ENCODE data around the gene C17orf114.

C17orf114 gene

DNA sequence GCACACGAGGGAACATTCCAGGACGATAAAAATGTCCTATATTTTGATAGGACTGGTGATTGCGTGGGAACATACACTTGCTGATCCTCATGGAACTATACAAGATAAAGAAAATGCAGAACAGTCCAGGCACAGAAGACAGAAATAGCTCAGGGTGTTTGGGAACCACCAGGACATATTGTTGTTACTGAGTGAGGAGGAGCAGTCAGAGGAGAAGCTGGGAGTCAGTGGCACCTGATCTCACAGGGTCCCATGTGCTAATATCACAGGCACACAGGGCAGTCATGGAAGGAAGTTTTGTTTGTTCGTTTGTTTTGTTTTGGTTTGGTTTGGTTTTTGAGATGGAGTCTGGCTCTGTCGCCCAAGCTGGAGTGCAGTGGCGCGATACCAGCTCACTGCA is 10.6 kb upstream of the C17orf114 start:
- H4K20me1 ChIP-seq (ENCODE audit: insufficient read depth, low read length) = peaks cover 25% of the 10 kb centered on the region
- no peak for FAIRE-seq
- H3K4me1 ChIP-seq (ENCODE audit: insufficient read depth, low read length) = peaks cover 7% of the 10 kb centered on the region

DNA sequence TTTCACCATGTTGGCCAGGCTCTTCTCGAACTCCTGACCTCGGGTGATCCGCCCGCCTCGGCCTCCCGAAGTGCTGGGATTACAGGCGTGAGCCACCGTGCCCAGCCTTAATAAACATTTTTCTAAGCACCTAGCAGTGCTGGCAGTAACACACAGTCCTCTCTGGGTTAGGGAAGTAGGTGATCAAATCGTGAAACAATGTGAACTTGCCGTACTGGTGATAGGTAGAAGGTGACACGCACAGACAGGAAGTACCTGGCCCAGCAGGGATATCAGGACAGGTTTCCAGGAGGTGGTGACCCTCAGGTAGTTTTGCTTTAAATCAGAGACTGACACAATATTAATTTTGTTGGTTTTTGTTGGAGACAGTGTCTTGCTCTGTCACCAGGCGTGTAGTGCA is 9.3 kb upstream of the C17orf114 start:
- peaks cover 8% of the 10 kb centered on the region for H3K4me1 ChIP-seq (ENCODE audit: insufficient read depth, low read length)
- Mint-ChIP-seq H3K4me3 (ENCODE audit: unreplicated experiment) (no peak overlapping the region), H3K27ac (ENCODE audit: unreplicated experiment) (no peak overlapping the region), H3K4me1 (ENCODE audit: low read depth, unreplicated experiment) (no peaks in the 10 kb centered on the region), H3K27me3 (ENCODE audit: low read depth, unreplicated experiment) (no peaks in the 10 kb centered on the region), H3K36me3 (ENCODE audit: low read depth, unreplicated experiment) (peaks cover 25% of the 10 kb centered on the region), H3K9me3 (ENCODE audit: unreplicated experiment) (peaks cover 2% of the 10 kb centered on the region)
- peaks cover 27% of the 10 kb centered on the region for H4K20me1 ChIP-seq (ENCODE audit: insufficient read depth, low read length)
- no peak overlapping the region for H2AFZ ChIP-seq (ENCODE audit: low read depth, low read length)
- H3K27me3 ChIP-seq (ENCODE audit: insufficient read depth, low read length) = no peaks in the 10 kb centered on the region
- TF ChIP-seq EZH2 (IDR thresholded peaks at IDR 0.05; ENCODE audit: insufficient read depth, low read length) = no peak
- H3K4me2 ChIP-seq (ENCODE audit: low read length) = no peak overlapping the region
- H3K4me3 ChIP-seq (ENCODE audit: insufficient read depth, low read depth, low read length) = no peak overlapping the region
- peaks cover 5% of the 10 kb centered on the region for H3K36me3 ChIP-seq (ENCODE audit: insufficient read depth, low read length)
- H3K9ac ChIP-seq (ENCODE audit: low read length) = no peak overlapping the region
- no peak overlapping the region for H3K27ac ChIP-seq (ENCODE audit: low read depth, low read length)
- DNase-seq (ENCODE audit: low read depth) = no peak
- no peak for FAIRE-seq
- peaks cover 1% of the 10 kb centered on the region for H3K79me2 ChIP-seq (ENCODE audit: insufficient read depth, low read length)
- no peaks in the 10 kb centered on the region for H3K9me3 ChIP-seq (ENCODE audit: insufficient read depth, low read depth, low read length)

More for the DNA sequence above, 10.6 kb upstream of the C17orf114 start:
- H3K27ac Mint-ChIP-seq (ENCODE audit: unreplicated experiment) = no peak overlapping the region
- no peak for DNase-seq (ENCODE audit: low read depth)
- TF ChIP-seq, protein P1, sequence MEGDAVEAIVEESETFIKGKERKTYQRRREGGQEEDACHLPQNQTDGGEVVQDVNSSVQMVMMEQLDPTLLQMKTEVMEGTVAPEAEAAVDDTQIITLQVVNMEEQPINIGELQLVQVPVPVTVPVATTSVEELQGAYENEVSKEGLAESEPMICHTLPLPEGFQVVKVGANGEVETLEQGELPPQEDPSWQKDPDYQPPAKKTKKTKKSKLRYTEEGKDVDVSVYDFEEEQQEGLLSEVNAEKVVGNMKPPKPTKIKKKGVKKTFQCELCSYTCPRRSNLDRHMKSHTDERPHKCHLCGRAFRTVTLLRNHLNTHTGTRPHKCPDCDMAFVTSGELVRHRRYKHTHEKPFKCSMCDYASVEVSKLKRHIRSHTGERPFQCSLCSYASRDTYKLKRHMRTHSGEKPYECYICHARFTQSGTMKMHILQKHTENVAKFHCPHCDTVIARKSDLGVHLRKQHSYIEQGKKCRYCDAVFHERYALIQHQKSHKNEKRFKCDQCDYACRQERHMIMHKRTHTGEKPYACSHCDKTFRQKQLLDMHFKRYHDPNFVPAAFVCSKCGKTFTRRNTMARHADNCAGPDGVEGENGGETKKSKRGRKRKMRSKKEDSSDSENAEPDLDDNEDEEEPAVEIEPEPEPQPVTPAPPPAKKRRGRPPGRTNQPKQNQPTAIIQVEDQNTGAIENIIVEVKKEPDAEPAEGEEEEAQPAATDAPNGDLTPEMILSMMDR (IDR thresholded peaks at IDR 0.05; ENCODE audit: insufficient read depth, low read depth, low read length) = no peak
- no peak for TF ChIP-seq EZH2 (IDR thresholded peaks at IDR 0.05; ENCODE audit: insufficient read depth, low read length)
- no peaks in the 10 kb centered on the region for H3K4me1 Mint-ChIP-seq (ENCODE audit: low read depth, unreplicated experiment)
- Histone ChIP-seq H3K27me3 (ENCODE audit: insufficient read depth, low read length) (no peaks in the 10 kb centered on the region), H3K9me3 (ENCODE audit: insufficient read depth, low read depth, low read length) (no peaks in the 10 kb centered on the region), H3K36me3 (ENCODE audit: insufficient read depth, low read length) (peaks cover 5% of the 10 kb centered on the region), H3K4me2 (ENCODE audit: low read length) (no peak overlapping the region), H3K27ac (ENCODE audit: low read depth, low read length) (no peak overlapping the region), H2AFZ (ENCODE audit: low read depth, low read length) (no peak overlapping the region), H3K9ac (ENCODE audit: low read length) (no peak overlapping the region), H3K79me2 (ENCODE audit: insufficient read depth, low read length) (no peaks in the 10 kb centered on the region), H3K4me3 (ENCODE audit: insufficient read depth, low read depth, low read length) (no peak overlapping the region)
- peaks cover 29% of the 10 kb centered on the region for H3K36me3 Mint-ChIP-seq (ENCODE audit: low read depth, unreplicated experiment)
- no peak overlapping the region for H3K4me3 Mint-ChIP-seq (ENCODE audit: unreplicated experiment)
- peaks cover 2% of the 10 kb centered on the region for H3K9me3 Mint-ChIP-seq (ENCODE audit: unreplicated experiment)
- H3K27me3 Mint-ChIP-seq (ENCODE audit: low read depth, unreplicated experiment) = no peaks in the 10 kb centered on the region

DNA sequence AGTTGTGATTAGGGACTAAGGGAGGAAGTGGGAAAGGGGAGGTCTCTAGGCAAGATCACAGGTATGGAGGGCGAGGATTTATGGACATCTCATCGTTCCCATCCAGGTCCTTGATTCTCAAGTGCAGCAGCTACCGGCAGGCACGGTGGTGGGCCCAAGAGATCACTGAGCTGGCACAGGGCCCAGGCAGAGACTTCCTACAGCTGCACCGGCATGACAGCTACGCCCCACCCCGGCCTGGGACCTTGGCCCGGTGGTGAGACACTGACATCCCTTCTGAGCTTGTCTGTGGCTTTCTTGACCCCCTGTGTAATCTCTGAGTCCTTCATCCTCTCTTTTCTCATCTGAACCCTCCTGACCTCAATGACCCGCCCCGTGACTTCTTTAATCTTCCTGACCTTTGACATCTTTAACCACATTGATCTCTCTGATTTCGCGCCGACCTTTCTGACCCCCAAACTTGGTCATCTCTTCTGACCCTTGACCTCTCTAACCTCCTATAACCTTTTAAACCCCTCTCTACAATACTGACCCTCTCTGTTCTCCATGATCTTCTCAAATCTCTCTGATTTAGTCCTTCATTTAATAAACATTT is 8.7 kb upstream of the C17orf114 start:
- no peak overlapping the region for H2AFZ ChIP-seq (ENCODE audit: low read depth, low read length)
- no peak for DNase-seq (ENCODE audit: low read depth)
- no peaks in the 10 kb centered on the region for H3K9me3 ChIP-seq (ENCODE audit: insufficient read depth, low read depth, low read length)
- Mint-ChIP-seq H3K27ac (ENCODE audit: unreplicated experiment) (no peak overlapping the region), H3K4me1 (ENCODE audit: low read depth, unreplicated experiment) (peaks cover 3% of the 10 kb centered on the region), H3K4me3 (ENCODE audit: unreplicated experiment) (no peak overlapping the region), H3K27me3 (ENCODE audit: low read depth, unreplicated experiment) (no peaks in the 10 kb centered on the region), H3K36me3 (ENCODE audit: low read depth, unreplicated experiment) (peaks cover 19% of the 10 kb centered on the region), H3K9me3 (ENCODE audit: unreplicated experiment) (peaks cover 5% of the 10 kb centered on the region)
- no peaks in the 10 kb centered on the region for H3K27me3 ChIP-seq (ENCODE audit: insufficient read depth, low read length)
- H3K4me1 ChIP-seq (ENCODE audit: insufficient read depth, low read length) = peaks cover 10% of the 10 kb centered on the region
- peaks cover 27% of the 10 kb centered on the region for H4K20me1 ChIP-seq (ENCODE audit: insufficient read depth, low read length)
- peaks cover 5% of the 10 kb centered on the region for H3K36me3 ChIP-seq (ENCODE audit: insufficient read depth, low read length)
- H3K27ac ChIP-seq (ENCODE audit: low read depth, low read length) = no peak overlapping the region
- H3K79me2 ChIP-seq (ENCODE audit: insufficient read depth, low read length) = peaks cover 5% of the 10 kb centered on the region
- no peak for FAIRE-seq
- H3K4me3 ChIP-seq (ENCODE audit: insufficient read depth, low read depth, low read length) = no peak overlapping the region
- no peak overlapping the region for H3K4me2 ChIP-seq (ENCODE audit: low read length)
- no peak overlapping the region for H3K9ac ChIP-seq (ENCODE audit: low read length)
- no peak for TF ChIP-seq EZH2 (IDR thresholded peaks at IDR 0.05; ENCODE audit: insufficient read depth, low read length)
- TF ChIP-seq, protein P1 (IDR thresholded peaks at IDR 0.05; ENCODE audit: insufficient read depth, low read depth, low read length) = no peak

Data from astrocyte (in vitro differentiated cells and primary cell).